ENCODE data around the gene PAGR1. TPM values are rescaled to one million over a fixed set of nuclear protein-coding genes. Genes with fewer than 3 reads are reported as not detected.

The PAGR1 gene
- total and polyA plus RNA-seq, 2 of the 4 experiments (the other 2 are of a cell fraction) = 10.6 to 22.1 TPM

DNA sequence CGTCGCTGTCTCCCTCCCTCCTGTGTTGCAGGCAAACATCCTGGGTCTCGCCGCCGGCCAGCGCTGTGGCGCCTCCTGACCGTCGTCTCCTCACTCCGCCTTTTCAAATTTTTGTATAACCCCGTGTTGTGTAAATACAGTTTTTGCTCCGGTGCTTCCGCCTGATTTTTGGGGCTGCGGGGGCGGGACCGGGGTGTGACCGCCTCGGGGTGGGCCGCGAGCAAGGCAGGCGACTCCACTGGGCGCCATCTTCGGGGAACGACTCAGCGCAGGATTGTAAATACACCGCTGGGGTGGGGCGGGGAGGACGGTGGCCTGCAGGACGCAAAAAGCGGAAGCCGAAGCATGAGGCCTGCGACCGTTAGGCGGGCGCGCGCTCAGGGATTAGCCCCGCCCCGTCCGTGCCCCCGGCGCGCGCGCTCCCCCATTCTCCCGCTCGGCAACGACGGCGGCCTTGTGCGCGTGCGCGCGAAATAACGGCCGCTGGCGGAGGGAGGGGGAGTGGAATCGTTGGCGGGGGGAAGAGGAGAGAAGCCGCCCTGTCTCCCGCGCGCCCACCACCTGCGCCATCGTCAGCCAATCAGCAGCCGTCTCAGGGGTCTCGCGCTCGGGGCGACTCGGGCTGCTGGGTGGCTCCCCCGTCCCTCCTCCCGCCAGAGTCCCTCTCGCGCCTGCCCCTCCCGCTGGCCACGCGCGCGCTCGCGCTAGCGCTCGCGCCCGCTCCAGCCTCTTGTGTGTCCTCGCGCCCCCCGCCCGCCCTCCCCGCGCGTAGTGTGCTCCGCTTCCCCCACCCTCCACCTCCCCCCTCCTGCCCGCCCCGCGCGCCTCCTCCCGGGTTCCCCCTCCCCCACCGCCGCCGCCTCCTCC, 10.5 kb upstream of the PAGR1 start (continued):
- peak; percentile 77; the same call in 1 of the 2 replicates for TF ChIP-seq POLR2A (IDR thresholded peaks at IDR 0.05; ENCODE audit: low read depth, low read length)
- no peak for TF ChIP-seq FOS (IDR thresholded peaks at IDR 0.05; ENCODE audit: low read depth, low read length)
- TF ChIP-seq CHD1 (IDR thresholded peaks at IDR 0.05; ENCODE audit: low read depth, low read length) = no peak
- no peak for TF ChIP-seq MAFK (IDR thresholded peaks at IDR 0.05; ENCODE audit: low read depth, low read length)

DNA sequence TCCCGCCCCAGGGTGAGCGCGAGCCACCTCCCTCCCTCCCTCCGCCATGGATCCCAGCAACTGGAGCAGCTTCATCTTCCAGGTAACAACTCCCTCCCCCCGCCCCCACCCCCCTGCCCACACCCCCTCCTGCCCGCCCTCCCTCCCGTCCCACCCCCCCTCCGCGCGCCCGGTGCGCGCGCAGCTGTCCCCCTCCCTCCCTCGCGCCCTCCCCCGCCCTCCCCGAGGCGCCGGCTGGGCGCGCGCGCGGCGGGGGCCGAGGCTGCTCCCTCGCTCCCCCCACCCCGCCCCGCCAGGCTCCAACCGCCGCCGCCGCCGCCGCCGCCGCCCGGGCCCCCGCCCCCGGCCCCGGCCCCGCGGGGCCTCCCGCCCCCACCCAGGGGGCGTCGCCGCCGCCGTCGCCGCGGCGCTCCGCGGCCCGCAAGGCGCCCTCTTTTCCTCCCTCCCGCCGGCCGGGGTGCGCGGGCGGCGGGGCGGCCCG, 9.8 kb upstream of the PAGR1 start, which contains the start of gene MAZ:
Gene MAZ (plus strand): TSS at position 431 of the 481 bp plus-strand sequence. CDS start 173 bp downstream, outside the sequence.
- peak; percentile 87; the same call in 1 of the 2 replicates for TF ChIP-seq MAZ (IDR thresholded peaks at IDR 0.05; ENCODE audit: borderline replicate concordance, low read depth, low read length)
- TF ChIP-seq RAD21 (IDR thresholded peaks at IDR 0.05; ENCODE audit: low read length) = no peak
- H2AFZ ChIP-seq (replicated peaks; ENCODE audit: low read length, poor library complexity) = peak within 1 kb of the TSS; percentile 89

More for the DNA sequence above, 9.8 kb upstream of the PAGR1 start, which contains the start of gene MAZ:
- H3K4me1 ChIP-seq (ENCODE audit: control insufficient read depth, insufficient read depth, low read length) = peaks cover 20% of the 10 kb centered on the region
- ChIA-PET CTCF (no interaction called here), POLR2A (ENCODE audit: unreplicated experiment) (interaction anchor here (1.1 kb wide), 1 partner anchor 9 kb away, joined by 5 read pairs; no protein-coding TSS in a partner anchor)
- H3K4ac ChIP-seq (ENCODE audit: low read depth, low read length) = peak within 1 kb of the TSS; percentile 91
- H2BK15ac ChIP-seq (ENCODE audit: low read depth, low read length) = no peak within 1 kb of the TSS; the same call in 2 of the 3 replicates
- H2AK5ac ChIP-seq (ENCODE audit: low read depth, low read length) = peak within 1 kb of the TSS; percentile 89
- peak within 1 kb of the TSS; percentile 88 for H4K91ac ChIP-seq (ENCODE audit: insufficient read depth, low read depth, low read length)
- H2BK20ac ChIP-seq (ENCODE audit: low read depth, low read length) = no peak within 1 kb of the TSS
- peak; percentile 21 for ATAC-seq (ENCODE audit: low read depth)
- H3K9me1 ChIP-seq (ENCODE audit: insufficient read depth, low read length) = 0 out of 2 replicates have a peak, but pooled peaks cover 3% of the 10 kb centered on the region
- peak within 1 kb of the TSS; percentile 75 for H2BK120ac ChIP-seq (ENCODE audit: low read depth, low read length)
- peaks cover 21% of the 10 kb centered on the region for H3K36me3 ChIP-seq (ENCODE audit: control insufficient read depth, insufficient read depth, low read length)
- peak within 1 kb of the TSS; percentile 96 for H3K27ac ChIP-seq (ENCODE audit: insufficient read depth, low read length)
- dilution Hi-C loops (cut with HindIII; ENCODE audit: low sequenced_read_pairs, unreplicated experiment) (no loop called here), intact Hi-C loops (cut with micrococcal nuclease) (no loop called here), in situ Hi-C loops (cut with MboI; ENCODE audit: low sequenced_read_pairs) (no loop called here)
- no CpG with 5 or more reads among the region's 67 CpGs for WGBS, 2 experiments (ENCODE audit: extremely low coverage in 2 of 2, insufficient read length in 1 of 2)
- peak within 1 kb of the TSS; percentile 73 for H3K56ac ChIP-seq (ENCODE audit: extremely low read depth, insufficient read depth, low read length)
- peak within 1 kb of the TSS; percentile 71 for H3K4me2 ChIP-seq (ENCODE audit: low read depth, low read length)
- BruUV-seq (replicated peaks) = no TSS peak
- no peaks in the 10 kb centered on the region for H3K9me3 ChIP-seq (ENCODE audit: control insufficient read depth, insufficient read depth, low read length)
- peak within 1 kb of the TSS; percentile 82 to 97; a peak in 2 of 4 replicates for H4K8ac ChIP-seq (ENCODE audit: low read depth in 2 of 2, low read length in 2 of 2)
- H4K5ac ChIP-seq (ENCODE audit: low read depth, low read length) = peak within 1 kb of the TSS; percentile 74
- peaks cover 4 to 35% of the 10 kb centered on the region in 2 experiments; a peak in 3 of 4 replicates for H3K79me1 ChIP-seq (ENCODE audit: low read depth in 1 of 2, low read length in 2 of 2)
- H3K18ac ChIP-seq (ENCODE audit: low read depth, low read length) = peak within 1 kb of the TSS; percentile 40; the same call in 1 of the 2 replicates
- peak; percentile 91 for DNase-seq
- H2BK5ac ChIP-seq (ENCODE audit: low read depth, low read length, poor library complexity, severe bottlenecking) = peak within 1 kb of the TSS; percentile 96
- peaks cover 24% of the 10 kb centered on the region for H4K20me1 ChIP-seq (ENCODE audit: insufficient read depth, low read length)
- no peaks in the 10 kb centered on the region for H3K27me3 ChIP-seq (ENCODE audit: control insufficient read depth, insufficient read depth, low read length)
- peak within 1 kb of the TSS; percentile 79 for H3K4me3 ChIP-seq (ENCODE audit: insufficient read depth, low read depth, low read length)
- peak within 1 kb of the TSS; percentile 79 for H3K14ac ChIP-seq (replicated peaks; ENCODE audit: low read depth, low read length)
- H3K9ac ChIP-seq (ENCODE audit: low read depth, low read length) = peak within 1 kb of the TSS; percentile 86
- H3K23ac ChIP-seq (ENCODE audit: low read depth, low read length) = peak within 1 kb of the TSS; percentile 96; the same call in 1 of the 2 replicates
- peak within 1 kb of the TSS; percentile 99 for H2AK9ac ChIP-seq (replicated peaks; ENCODE audit: low read depth, low read length, poor library complexity)
